PC-3 (cell line): ENCODE data around the gene SLC16A12. TPM values are rescaled to one million over a fixed set of nuclear protein-coding genes. Genes with fewer than 3 reads are reported as not detected.

Experiments
- ATAC-seq: fragments of 200-7000 bp; cut with Tn5 transposase; 2 replicates; pipeline ENCODE4 v1.9.1; 2020; ENCODE audit warnings: mild to moderate bottlenecking, moderate library complexity
- BruUV-seq: library from RNA; stranded (reverse); fragments of 400-500 nt; replicated peaks from 2 replicates; lab custom pipeline; 2021; lab: Mats Ljungman, UMichigan
- CTCF ChIA-PET: fragments of 300-600 bp; sonication (Branson Sonifier 250); formaldehyde crosslinking; loops from one replicate; lab custom pipeline; 2022; ENCODE audit warnings: antibody characterized with exemption; lab: Charles Lee
- POLR2A ChIA-PET: fragments of 300-600 bp; sonication (Branson Sonifier 250); formaldehyde crosslinking; loops from one replicate; lab custom pipeline; 2022; ENCODE audit warnings: antibody characterized with exemption; ENCODE audit not compliant: unreplicated experiment; lab: Charles Lee
- DNase-seq: peaks from one replicate; pipeline ENCODE4 v3.0.0-alpha.2; 2015
- H2AFZ ChIP-seq: fragments of 300-600 bp; sonication (generic); 2 replicates; pipeline ENCODE4 v1.6.0; 2016; ENCODE audit warnings: antibody characterized with exemption, low read length
- H3F3A ChIP-seq: fragments of 300-600 bp; sonication (generic); one replicate; pipeline ENCODE4 v1.6.0; 2017; ENCODE audit warnings: antibody characterized with exemption, low read length, control low read depth, mild to moderate bottlenecking; ENCODE audit not compliant: unreplicated experiment
- H3K27ac ChIP-seq: fragments of 300-600 bp; sonication (generic); 2 replicates; pipeline ENCODE4 v1.5.1; 2016; ENCODE audit warnings: mild to moderate bottlenecking, low read length
- H3K27me3 ChIP-seq: fragments of 300-600 bp; sonication (generic); 2 replicates; pipeline ENCODE4 v1.6.1; 2016; ENCODE audit warnings: low read length, mixed read lengths
- H3K36me3 ChIP-seq: fragments of 300-600 bp; sonication (generic); 2 replicates; pipeline ENCODE4 v1.6.1; 2016; ENCODE audit warnings: low read depth, mixed run types, low read length, mixed read lengths
- H3K4me1 ChIP-seq: fragments of 300-600 bp; sonication (generic); 2 replicates; pipeline ENCODE4 v1.5.1; 2016; ENCODE audit warnings: low read length; ENCODE audit not compliant: insufficient read depth
- H3K4me2 ChIP-seq: fragments of 300-600 bp; sonication (generic); 2 replicates; pipeline ENCODE4 v1.6.0; 2016; ENCODE audit warnings: low read length
- H3K4me3 ChIP-seq: fragments of 300-600 bp; sonication (generic); 2 replicates; pipeline ENCODE4 v1.5.1; 2016; ENCODE audit warnings: mild to moderate bottlenecking, low read length, mixed read lengths
- H3K79me2 ChIP-seq: fragments of 300-600 bp; sonication (generic); 2 replicates; pipeline ENCODE4 v1.6.1; 2017; ENCODE audit warnings: low read length, mixed read lengths
- H3K9ac ChIP-seq: fragments of 300-600 bp; sonication (generic); 2 replicates; pipeline ENCODE4 v1.6.0; 2016; ENCODE audit warnings: mild to moderate bottlenecking, low read length
- H3K9me2 ChIP-seq: fragments of 300-600 bp; sonication (generic); replicated peaks from 2 replicates; pipeline ENCODE4 v1.6.1; 2016; ENCODE audit warnings: mixed run types, low read length, mixed read lengths
- H3K9me3 ChIP-seq: fragments of 300-600 bp; sonication (generic); 2 replicates; pipeline ENCODE4 v1.6.1; 2016; ENCODE audit warnings: low read length, mixed read lengths
- H4K20me1 ChIP-seq: fragments of 300-600 bp; sonication (generic); 2 replicates; pipeline ENCODE4 v1.6.1; 2016; ENCODE audit warnings: low read length, mixed read lengths
- EZH2 ChIP-seq: fragments of 300-600 bp; sonication (generic); IDR thresholded peaks from one replicate; pipeline ENCODE4 v1.6.1; 2017; ENCODE audit warnings: antibody characterized with exemption, mild to moderate bottlenecking, low read length; ENCODE audit not compliant: unreplicated experiment
- EZH2phosphoT487 ChIP-seq: fragments of 300-600 bp; sonication (generic); IDR thresholded peaks from 2 replicates; pipeline ENCODE4 v1.6.1; 2018; ENCODE audit warnings: mild to moderate bottlenecking, antibody characterized with exemption, low read length, borderline replicate concordance
- intact Hi-C: fragments of 100-400 bp; cut with micrococcal nuclease; formaldehyde crosslinking; loops from 2 replicates; pipeline ENCODE4 v1.9.0; 2023
- total RNA-seq: library from RNA; depleted of rRNA; stranded (reverse); fragments of >200 nt; gene quantifications from 2 replicates; pipeline ENCODE4 v1.2.3, GENCODE V29; 2014
- TF ChIP-seq, protein P1 (sequence below): fragments of 300-600 bp; sonication (generic); conservative IDR thresholded peaks from 2 replicates; pipeline ENCODE4 v1.5.1; 2017; ENCODE audit warnings: antibody characterized with exemption, low read depth, mild to moderate bottlenecking, low read length

SLC16A12 gene
- total RNA-seq, 1 experiment from 2014 or later: not detected

DNA sequence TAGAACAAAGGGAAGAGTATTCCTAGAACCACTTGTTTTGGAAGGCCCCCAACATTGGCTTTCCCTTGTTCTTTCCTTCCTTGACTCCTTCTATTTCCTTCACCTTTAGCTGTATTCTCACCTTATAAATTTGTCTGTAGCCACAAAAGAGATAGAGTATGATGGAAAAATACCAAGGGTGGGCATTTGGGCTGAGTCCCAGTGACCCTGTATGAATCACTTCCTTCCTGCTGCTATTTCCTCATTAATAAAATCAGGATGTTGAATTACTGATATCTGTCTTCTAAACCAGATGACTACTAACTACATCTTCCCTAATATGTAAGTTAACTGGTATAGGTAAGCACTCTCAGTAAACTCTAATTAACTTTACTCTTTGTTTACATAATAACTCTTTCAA, 65.9 kb downstream of the SLC16A12 start:
- Histone ChIP-seq H3K36me3 (no peaks in the 10 kb centered on the region), H3K4me1 (peaks cover 32% of the 10 kb centered on the region), H3K9ac (no peak overlapping the region), H2AFZ (no peak overlapping the region), H3K4me2 (peak overlapping the region; percentile 24; the same call in 1 of the 2 replicates), H3F3A (no peaks in the 10 kb centered on the region), H3K27ac (no peak overlapping the region), H3K79me2 (no peaks in the 10 kb centered on the region), H3K9me3 (no peaks in the 10 kb centered on the region), H3K4me3 (no peak overlapping the region), H3K27me3 (no peaks in the 10 kb centered on the region), H4K20me1 (no peaks in the 10 kb centered on the region), H3K9me2 (no peaks in the 10 kb centered on the region)
- DNase-seq (peak; percentile 29), ATAC-seq (no peak)
- no TSS peak for BruUV-seq
- TF ChIP-seq EZH2phosphoT487 (no peak), EZH2 (no peak)
- TF ChIP-seq, protein P1, sequence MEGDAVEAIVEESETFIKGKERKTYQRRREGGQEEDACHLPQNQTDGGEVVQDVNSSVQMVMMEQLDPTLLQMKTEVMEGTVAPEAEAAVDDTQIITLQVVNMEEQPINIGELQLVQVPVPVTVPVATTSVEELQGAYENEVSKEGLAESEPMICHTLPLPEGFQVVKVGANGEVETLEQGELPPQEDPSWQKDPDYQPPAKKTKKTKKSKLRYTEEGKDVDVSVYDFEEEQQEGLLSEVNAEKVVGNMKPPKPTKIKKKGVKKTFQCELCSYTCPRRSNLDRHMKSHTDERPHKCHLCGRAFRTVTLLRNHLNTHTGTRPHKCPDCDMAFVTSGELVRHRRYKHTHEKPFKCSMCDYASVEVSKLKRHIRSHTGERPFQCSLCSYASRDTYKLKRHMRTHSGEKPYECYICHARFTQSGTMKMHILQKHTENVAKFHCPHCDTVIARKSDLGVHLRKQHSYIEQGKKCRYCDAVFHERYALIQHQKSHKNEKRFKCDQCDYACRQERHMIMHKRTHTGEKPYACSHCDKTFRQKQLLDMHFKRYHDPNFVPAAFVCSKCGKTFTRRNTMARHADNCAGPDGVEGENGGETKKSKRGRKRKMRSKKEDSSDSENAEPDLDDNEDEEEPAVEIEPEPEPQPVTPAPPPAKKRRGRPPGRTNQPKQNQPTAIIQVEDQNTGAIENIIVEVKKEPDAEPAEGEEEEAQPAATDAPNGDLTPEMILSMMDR: no peak
- CTCF ChIA-PET: interaction anchor here (0.6 kb wide), 1 partner anchor 907 kb away, joined by 3 read pairs; no protein-coding TSS in a partner anchor
- intact Hi-C loops: no loop called here
- POLR2A ChIA-PET: no interaction called here

DNA sequence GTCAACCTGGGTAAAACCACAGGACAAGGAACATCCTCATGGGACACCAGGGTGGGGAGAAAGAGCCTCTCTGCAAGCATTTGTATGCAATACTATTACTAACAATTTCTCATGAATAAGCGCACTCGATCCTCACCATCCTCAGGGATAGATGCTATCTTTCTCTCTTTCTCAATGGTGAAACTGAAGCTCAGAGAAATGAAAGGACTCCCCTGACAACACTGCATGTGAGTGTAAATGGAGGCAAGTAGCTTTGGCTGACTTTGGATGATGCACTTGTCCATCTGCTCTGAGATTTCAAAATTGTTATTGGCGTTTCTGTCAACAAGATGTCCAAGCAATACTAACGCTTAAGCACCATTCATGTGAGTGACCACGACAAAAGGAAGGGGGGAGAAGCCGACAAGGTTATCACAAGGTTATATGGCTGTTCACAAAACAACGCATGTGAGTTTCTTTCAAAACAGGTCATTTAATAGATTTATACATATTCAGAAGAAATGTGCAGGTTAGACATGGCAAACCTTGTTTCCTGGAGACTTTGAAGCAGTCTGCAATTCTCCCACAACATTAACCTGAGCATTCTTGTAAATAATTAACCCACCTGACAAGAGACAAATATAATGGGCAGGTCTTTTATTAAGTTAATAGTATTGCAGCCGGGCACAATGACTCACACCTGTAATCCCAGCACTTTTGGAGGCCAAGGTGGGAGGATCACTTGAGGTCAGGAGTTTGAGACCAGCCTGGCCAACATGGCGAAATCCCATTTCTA, 67.0 kb downstream of the SLC16A12 start:
- TF ChIP-seq EZH2phosphoT487 (no peak), EZH2 (no peak)
- TF ChIP-seq, protein P1: no peak
- H3K79me2 ChIP-seq: no peaks in the 10 kb centered on the region
- H3F3A ChIP-seq: no peaks in the 10 kb centered on the region
- H2AFZ ChIP-seq: no peak overlapping the region
- H3K27ac ChIP-seq: no peak overlapping the region
- intact Hi-C loops: no loop called here
- DNase-seq (no peak), ATAC-seq (no peak)
- H3K4me1 ChIP-seq: peaks cover 32% of the 10 kb centered on the region
- H3K27me3 ChIP-seq: no peaks in the 10 kb centered on the region
- no peaks in the 10 kb centered on the region for H3K9me2 ChIP-seq
- no peaks in the 10 kb centered on the region for H3K9me3 ChIP-seq
- ChIA-PET POLR2A (no interaction called here), CTCF (interaction anchor here (0.8 kb wide), 1 partner anchor 85 kb away, joined by 3 read pairs; no protein-coding TSS in a partner anchor)
- H3K4me2 ChIP-seq: no peak overlapping the region
- H3K36me3 ChIP-seq: no peaks in the 10 kb centered on the region
- H3K4me3 ChIP-seq: no peak overlapping the region
- no peak overlapping the region for H3K9ac ChIP-seq
- no peaks in the 10 kb centered on the region for H4K20me1 ChIP-seq
- BruUV-seq: no TSS peak
